T47D (cell line): Measurements from ENCODE around the gene SCTR.

Experiments used
- DNase-seq, 2 experiments: peaks; one replicate each; pipeline versions ENCODE4 v3.0.0 to v3.0.0-alpha.2; 2011 to 2012; ENCODE audit warnings: low read depth in 1 of 2, low spot score in 1 of 2
- JUND ChIP-seq: IDR thresholded peaks from 2 replicates; pipeline ENCODE4 v1.6.1; 2012; ENCODE audit warnings: low read depth
- in situ Hi-C: cut with HindIII; loops from 2 replicates; pipeline ENCODE4 v1.10.0; 2016; ENCODE audit warnings: low sequenced_read_pairs, low pct_unique_long_range_greater_than_20kb

Gene SCTR

GRCh38 chr2:119474371-119475224 is 49.7 kb downstream of the SCTR start:
- no peak for TF ChIP-seq JUND
- in situ Hi-C loops, result no loop called here

DNA sequence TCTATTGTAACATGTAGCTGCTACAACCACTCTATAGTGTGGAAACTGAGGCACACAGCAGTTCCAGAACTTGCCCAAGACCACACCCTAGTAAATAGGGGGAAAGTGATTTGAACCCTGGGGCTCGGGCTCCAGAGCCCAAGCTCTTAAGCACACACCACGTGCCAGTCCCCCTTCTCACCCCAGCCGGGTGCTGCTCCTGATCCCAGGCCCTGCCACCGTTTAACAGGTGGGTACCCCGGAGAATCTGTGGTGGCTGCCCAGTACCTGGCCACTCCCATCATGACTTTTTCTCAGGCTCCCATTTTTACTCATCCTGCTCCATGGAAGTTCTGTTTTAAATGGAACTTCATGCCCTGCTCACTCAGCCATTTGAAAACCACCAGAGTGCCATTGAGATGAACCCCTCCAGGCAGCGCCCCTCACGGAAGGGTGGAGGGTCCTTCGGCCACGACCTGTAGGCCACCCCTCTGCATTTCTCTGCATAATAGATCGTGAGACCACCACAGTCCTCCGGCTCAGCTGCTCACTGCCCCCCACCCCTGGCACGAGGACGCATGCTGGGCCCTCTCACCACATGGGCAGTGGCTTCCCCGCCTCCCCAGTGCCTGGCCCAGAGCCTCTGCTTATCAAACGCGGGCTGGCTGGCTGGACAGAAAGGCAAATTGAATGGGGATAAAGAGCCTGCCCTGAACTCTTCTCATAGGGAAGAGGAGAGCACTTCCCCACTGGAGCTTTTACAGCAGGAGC is 50.5 kb downstream of the SCTR start:
- in situ Hi-C loops, result no loop called here
- no peak for TF ChIP-seq JUND
- DNase-seq, result no peak

More at GRCh38 chr2:119474371-119475224, 49.7 kb downstream of the SCTR start:
- DNase-seq, result no peak

- no peak for TF ChIP-seq JUND
- no peak for DNase-seq
- in situ Hi-C loops, result no loop called here
Observed at GRCh38 chr2:119472749-119473148, 51.5 kb downstream of the SCTR start.

DNA sequence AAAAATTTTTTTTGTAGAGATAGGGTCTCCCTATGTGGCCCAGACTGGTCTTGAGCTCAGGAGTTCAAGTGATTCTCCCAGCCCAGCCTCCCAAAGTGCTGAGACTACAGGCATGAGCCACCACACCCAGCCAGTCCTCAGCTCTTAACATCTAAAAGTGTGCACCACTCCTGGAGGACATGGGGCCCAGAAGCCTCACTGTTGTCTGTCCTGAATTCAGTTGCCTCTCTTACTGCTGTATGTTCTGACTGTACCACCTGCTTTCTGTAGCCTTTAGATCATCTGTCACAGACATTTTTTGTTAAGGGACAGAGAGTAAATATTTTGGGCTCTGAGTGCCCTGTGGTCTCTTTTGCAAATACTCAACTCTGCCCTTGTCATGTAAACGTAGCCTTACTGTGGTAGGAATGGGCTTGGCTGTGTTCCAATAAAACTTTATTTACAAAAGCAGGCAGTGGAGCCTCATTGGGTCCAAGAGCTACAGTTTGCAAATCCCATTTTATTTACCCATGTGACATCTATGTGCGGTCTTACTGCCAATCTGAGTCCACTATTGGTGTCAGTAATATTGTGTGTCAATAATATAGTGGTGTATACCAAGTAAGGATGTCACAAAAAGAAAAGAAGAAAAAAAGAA is 54.5 kb downstream of the SCTR start:
- DNase-seq, result no peak
- no peak for TF ChIP-seq JUND
- in situ Hi-C loops, result no loop called here

- DNase-seq, result no peak
- no peak for TF ChIP-seq JUND
- in situ Hi-C loops, result no loop called here
Observed at GRCh38 chr2:119469131-119469530, 55.2 kb downstream of the SCTR start.

DNA sequence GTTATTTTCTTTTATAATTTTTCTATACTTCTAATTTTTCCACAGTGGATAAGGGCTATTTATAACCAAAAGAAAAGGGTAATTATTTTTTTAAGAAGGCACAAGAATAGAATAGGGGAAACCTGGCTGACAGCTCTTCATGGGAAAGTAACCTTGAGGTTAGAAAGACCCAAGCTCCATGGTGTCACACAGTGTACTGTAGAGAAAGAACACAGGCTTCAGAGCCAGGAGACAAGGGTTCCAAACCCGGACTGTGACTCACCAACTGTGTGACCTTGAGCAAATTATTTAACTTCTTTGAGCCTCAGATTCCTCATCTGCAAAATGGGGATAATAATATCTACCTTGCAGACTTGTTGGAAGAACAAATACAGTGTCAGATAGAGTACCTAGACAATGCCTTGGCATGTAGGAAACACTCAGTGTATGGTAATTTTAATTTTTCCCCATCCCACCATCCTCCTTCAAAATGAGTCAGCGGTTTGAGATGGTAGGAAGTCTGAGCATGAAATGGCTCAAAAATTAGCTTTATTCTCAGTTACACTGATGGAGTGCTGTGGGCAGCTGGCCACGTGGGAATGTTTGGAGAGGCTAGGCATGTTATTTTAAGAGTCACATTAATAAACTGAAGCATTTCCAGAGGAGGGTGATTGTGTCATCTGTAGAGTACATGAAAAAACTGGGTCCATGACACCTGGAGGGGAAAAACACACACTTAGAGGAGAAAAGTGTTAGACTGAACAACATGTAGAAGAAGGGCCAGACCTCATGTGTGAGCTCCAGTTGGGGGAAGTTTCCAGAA is 55.9 kb downstream of the SCTR start:
- no peak for DNase-seq
- in situ Hi-C loops, result no loop called here
- TF ChIP-seq JUND, result no peak

DNA sequence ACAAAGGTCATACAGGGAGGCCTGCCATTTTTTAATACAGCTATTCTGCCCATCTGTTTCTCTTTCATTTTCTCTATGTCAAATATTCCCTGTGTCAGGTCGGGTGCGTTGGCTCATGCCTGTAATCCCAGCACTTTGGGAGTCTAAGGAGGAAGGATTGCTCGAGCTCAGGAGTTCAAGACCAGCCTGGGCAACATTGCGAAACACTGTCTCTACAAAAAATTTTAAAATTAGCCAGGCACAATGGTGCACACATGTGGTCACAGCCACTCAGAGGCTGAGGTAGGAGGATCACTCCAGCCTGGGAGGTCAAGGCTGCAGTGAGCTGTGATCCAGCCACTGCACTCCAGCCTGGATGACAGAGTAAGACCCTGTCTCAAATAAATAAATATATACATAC is 57.9 kb downstream of the SCTR start:
- TF ChIP-seq JUND, result no peak
- in situ Hi-C loops, result no loop called here
- no peak for DNase-seq

- DNase-seq, result no peak
- in situ Hi-C loops, result no loop called here
Observed at GRCh38 chr2:119465687-119466086, 58.6 kb downstream of the SCTR start.

GRCh38 chr2:119464981-119465380 is 59.3 kb downstream of the SCTR start:
- DNase-seq, result peak in 1 of 2 experiments; percentile 14
- in situ Hi-C loops, result no loop called here

More at GRCh38 chr2:119465687-119466086, 58.6 kb downstream of the SCTR start:
- TF ChIP-seq JUND, result no peak

DNA sequence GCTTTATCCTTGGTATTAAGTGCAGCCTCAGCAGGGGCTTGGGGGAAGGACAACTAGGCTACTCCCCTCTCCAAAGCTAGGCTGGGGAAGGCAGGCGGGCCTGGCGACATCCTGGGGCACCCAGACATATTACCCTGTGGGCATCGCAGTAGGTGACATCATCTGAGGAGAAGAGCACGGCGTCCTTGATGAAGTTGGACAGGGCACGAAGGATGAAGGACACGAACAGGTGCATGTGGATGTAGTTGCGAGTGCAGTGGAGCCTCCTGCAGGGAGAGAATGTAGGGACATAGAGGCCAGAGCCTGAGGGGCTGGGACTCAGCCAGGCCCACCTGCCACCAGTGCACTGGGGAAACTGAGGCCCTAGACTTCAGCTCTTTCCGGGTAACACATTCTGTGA is 60.3 kb downstream of the SCTR start:
- in situ Hi-C loops, result no loop called here
- no peak for TF ChIP-seq JUND
- DNase-seq, result no peak

More at GRCh38 chr2:119464981-119465380, 59.3 kb downstream of the SCTR start:
- no peak for TF ChIP-seq JUND

DNA sequence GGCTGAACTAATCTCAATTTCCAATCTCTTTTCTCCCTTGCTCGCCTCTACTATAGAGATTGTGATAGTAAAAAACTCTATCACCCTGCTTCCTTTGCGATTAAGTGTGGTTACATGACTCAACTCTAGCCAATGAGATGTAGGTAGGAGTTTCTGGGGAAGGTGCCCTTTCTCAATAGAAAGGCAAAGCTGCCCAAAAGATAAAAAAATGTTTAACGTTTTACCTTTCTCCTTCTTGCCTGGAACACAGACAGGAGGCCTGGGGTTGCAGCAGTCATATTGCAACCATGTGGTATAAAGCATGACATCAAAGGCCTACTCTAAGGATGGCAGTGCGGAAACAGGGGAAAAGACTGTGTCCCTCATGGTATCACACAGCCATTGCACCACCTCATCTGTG is 61.1 kb downstream of the SCTR start:
- in situ Hi-C loops, result no loop called here
- TF ChIP-seq JUND, result no peak
- DNase-seq, result no peak

- in situ Hi-C loops, result no loop called here
- DNase-seq, result no peak
- no peak for TF ChIP-seq JUND
Observed at GRCh38 chr2:119462574-119462973, 61.7 kb downstream of the SCTR start.
